Measurements from ENCODE around the gene NDRG2. TPM values are rescaled to one million over a fixed set of nuclear protein-coding genes. Genes with fewer than 3 reads are reported as not detected.

NDRG2 gene
- total RNA-seq, 1 experiment from 2014 or later, result 18.9 TPM

DNA sequence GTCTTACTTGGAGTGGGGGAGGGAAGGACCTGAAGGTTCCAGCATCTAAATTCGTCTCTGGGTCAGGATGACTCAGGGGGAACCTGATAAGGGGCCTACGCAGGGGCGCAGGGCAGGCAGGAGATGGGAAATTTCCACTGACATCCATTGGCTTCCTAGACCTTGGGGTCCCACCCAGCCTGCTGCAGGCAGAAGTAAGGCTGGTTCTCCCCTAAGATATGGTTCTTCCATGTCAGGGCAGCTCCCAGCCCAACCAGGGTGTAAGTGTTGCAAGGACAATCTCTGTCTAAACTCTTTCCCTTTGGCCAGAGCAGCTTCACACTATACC, 2.1 kb upstream of the NDRG2 start:
- ATAC-seq, result no peak
- Histone ChIP-seq H3K4me2 (ENCODE audit: low read length) (no peak overlapping the region), H3K27me3 (ENCODE audit: insufficient read depth, low read length) (no peaks in the 10 kb centered on the region), H3K27ac (ENCODE audit: low read depth, low read length) (no peak overlapping the region), H3K9ac (ENCODE audit: low read length) (no peak overlapping the region), H3K9me2 (ENCODE audit: insufficient read depth) (no peaks in the 10 kb centered on the region), H3K9me3 (ENCODE audit: control insufficient read depth in 1 of 2, insufficient read depth in 1 of 2, low read depth in 1 of 2, low read length in 2 of 2) (no peaks in the 10 kb centered on the region), H3K4me1 (ENCODE audit: control insufficient read depth in 1 of 2, insufficient read depth in 2 of 2, low read length in 2 of 2) (peaks cover 14 to 21% of the 10 kb centered on the region in 2 experiments; a peak in 3 of 4 replicates), H4K20me1 (ENCODE audit: insufficient read depth) (no peaks in the 10 kb centered on the region), H3K36me3 (ENCODE audit: control insufficient read depth in 1 of 2, insufficient read depth in 2 of 2, low read length in 2 of 2) (no peaks in the 10 kb centered on the region), H3K4me3 (replicated peaks in 1 of 2; ENCODE audit: low read depth in 1 of 2, low read length in 2 of 2) (no peak overlapping the region), H3K79me2 (ENCODE audit: insufficient read depth, low read length) (no peaks in the 10 kb centered on the region), H2AFZ (ENCODE audit: low read depth, low read length, poor library complexity, severe bottlenecking) (no peak overlapping the region)
- ChIA-PET CTCF (interaction anchor here (1.8 kb wide), 1 partner anchor 13 kb away, joined by 6 read pairs; no protein-coding TSS in a partner anchor), POLR2A (no interaction called here), RAD21 (ENCODE audit: low non-redundant PET in 1 of 2, low total read pairs in 2 of 2, uncharacterized antibody in 2 of 2, unreplicated experiment in 2 of 2) (no interaction called here)
- TF ChIP-seq, protein P1, sequence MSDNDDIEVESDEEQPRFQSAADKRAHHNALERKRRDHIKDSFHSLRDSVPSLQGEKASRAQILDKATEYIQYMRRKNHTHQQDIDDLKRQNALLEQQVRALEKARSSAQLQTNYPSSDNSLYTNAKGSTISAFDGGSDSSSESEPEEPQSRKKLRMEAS (IDR thresholded peaks at IDR 0.05), result no peak
- TF ChIP-seq YY1 (IDR thresholded peaks at IDR 0.05; ENCODE audit: extremely low read depth, insufficient replicate concordance, low read depth, low read length), result no peak
- no peak for TF ChIP-seq TCF7L2 (IDR thresholded peaks at IDR 0.05; ENCODE audit: borderline replicate concordance, extremely low read depth, insufficient read depth, insufficient read length)
- no peak for TF ChIP-seq JUND (IDR thresholded peaks at IDR 0.05)
- TF ChIP-seq SIN3A (IDR thresholded peaks at IDR 0.05; ENCODE audit: low read depth), result no peak
- TF ChIP-seq SP1 (IDR thresholded peaks at IDR 0.05; ENCODE audit: low read depth), result no peak
- TF ChIP-seq EGR1 (IDR thresholded peaks at IDR 0.05; ENCODE audit: low read depth), result no peak
- TF ChIP-seq, protein P2, sequence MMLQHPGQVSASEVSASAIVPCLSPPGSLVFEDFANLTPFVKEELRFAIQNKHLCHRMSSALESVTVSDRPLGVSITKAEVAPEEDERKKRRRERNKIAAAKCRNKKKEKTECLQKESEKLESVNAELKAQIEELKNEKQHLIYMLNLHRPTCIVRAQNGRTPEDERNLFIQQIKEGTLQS (IDR thresholded peaks at IDR 0.05), result no peak
- TF ChIP-seq ZNF274 (IDR thresholded peaks at IDR 0.05; ENCODE audit: low read depth, low read length), result no peak
- TF ChIP-seq CBX3 (IDR thresholded peaks at IDR 0.05; ENCODE audit: low read depth), result no peak
- TF ChIP-seq POLR2A (IDR thresholded peaks at IDR 0.05; ENCODE audit: borderline replicate concordance, extremely low read depth, insufficient read depth, insufficient read length), result no peak
- TF ChIP-seq, protein P3, sequence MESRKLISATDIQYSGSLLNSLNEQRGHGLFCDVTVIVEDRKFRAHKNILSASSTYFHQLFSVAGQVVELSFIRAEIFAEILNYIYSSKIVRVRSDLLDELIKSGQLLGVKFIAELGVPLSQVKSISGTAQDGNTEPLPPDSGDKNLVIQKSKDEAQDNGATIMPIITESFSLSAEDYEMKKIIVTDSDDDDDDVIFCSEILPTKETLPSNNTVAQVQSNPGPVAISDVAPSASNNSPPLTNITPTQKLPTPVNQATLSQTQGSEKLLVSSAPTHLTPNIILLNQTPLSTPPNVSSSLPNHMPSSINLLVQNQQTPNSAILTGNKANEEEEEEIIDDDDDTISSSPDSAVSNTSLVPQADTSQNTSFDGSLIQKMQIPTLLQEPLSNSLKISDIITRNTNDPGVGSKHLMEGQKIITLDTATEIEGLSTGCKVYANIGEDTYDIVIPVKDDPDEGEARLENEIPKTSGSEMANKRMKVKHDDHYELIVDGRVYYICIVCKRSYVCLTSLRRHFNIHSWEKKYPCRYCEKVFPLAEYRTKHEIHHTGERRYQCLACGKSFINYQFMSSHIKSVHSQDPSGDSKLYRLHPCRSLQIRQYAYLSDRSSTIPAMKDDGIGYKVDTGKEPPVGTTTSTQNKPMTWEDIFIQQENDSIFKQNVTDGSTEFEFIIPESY (IDR thresholded peaks at IDR 0.05; ENCODE audit: extremely low read depth, insufficient replicate concordance, low read length), result no peak
- no peak for TF ChIP-seq ZFX (IDR thresholded peaks at IDR 0.05)
- no peak for TF ChIP-seq FOSL1 (IDR thresholded peaks at IDR 0.05; ENCODE audit: low read depth)
- TF ChIP-seq CEBPB (IDR thresholded peaks at IDR 0.05; ENCODE audit: low read depth), result no peak
- no peak for TF ChIP-seq RAD21 (IDR thresholded peaks at IDR 0.05; ENCODE audit: low read depth)
- BruUV-seq (replicated peaks), result no TSS peak
- DNase-seq (ENCODE audit: low read depth, low spot score), result no peak
- intact Hi-C loops (cut with micrococcal nuclease), result no loop called here

Data from HCT116 (cell line).